ENCODE data around the gene IFI44L.

The IFI44L gene

GRCh38 chr1:78619803-78620579 lies at the start of gene IFI44L:
TSS of gene IFI44L (plus strand) at chr1:78620448. CDS start at chr1:78627916, 7,468 bp downstream.
- DNase-seq: no peak

- no peak for DNase-seq
Observed at GRCh38 chr1:78570539-78570938, 49.7 kb upstream of the IFI44L start.

- no peak for DNase-seq
Observed at GRCh38 chr1:78577257-78578100, 42.8 kb upstream of the IFI44L start.

- no peak for DNase-seq
Observed at GRCh38 chr1:78586572-78586971, 33.7 kb upstream of the IFI44L start.

GRCh38 chr1:78587211-78587610 lies 33.0 kb upstream of the IFI44L start:
- DNase-seq: no peak

- DNase-seq: no peak
Observed at GRCh38 chr1:78591971-78592370, 28.3 kb upstream of the IFI44L start.

- no peak for DNase-seq
Observed at GRCh38 chr1:78599294-78599693, 21.0 kb upstream of the IFI44L start.

- no peak for DNase-seq
Observed at GRCh38 chr1:78601068-78601467, 19.2 kb upstream of the IFI44L start.

GRCh38 chr1:78603206-78603605 lies 17.0 kb upstream of the IFI44L start:
- DNase-seq: no peak

GRCh38 chr1:78604643-78605042 lies 15.6 kb upstream of the IFI44L start:
- DNase-seq: no peak

GRCh38 chr1:78606274-78606673 lies 14.0 kb upstream of the IFI44L start:
- DNase-seq: no peak

GRCh38 chr1:78607334-78607927 lies 12.8 kb upstream of the IFI44L start:
- DNase-seq: no peak

- no peak for DNase-seq
Observed at GRCh38 chr1:78607944-78608343, 12.3 kb upstream of the IFI44L start.

GRCh38 chr1:78617615-78618026 lies 2.6 kb upstream of the IFI44L start:
- peak; percentile 66 for DNase-seq

- no peak for DNase-seq
Observed at GRCh38 chr1:78619032-78619431, 1.2 kb upstream of the IFI44L start.

GRCh38 chr1:78619446-78619802 lies 824 bp upstream of the IFI44L start:
- DNase-seq: no peak

GRCh38 chr1:78620666-78621065 lies 418 bp downstream of the IFI44L start:
- DNase-seq: no peak

- no peak for DNase-seq
Observed at GRCh38 chr1:78622548-78622947, 2.3 kb downstream of the IFI44L start.

GRCh38 chr1:78624035-78624434 lies 3.8 kb downstream of the IFI44L start:
- no peak for DNase-seq

GRCh38 chr1:78627321-78627720 lies 7.1 kb downstream of the IFI44L start:
- no peak for DNase-seq

GRCh38 chr1:78630600-78630999 lies 10.4 kb downstream of the IFI44L start:
- no peak for DNase-seq

GRCh38 chr1:78633209-78633608 lies 13.0 kb downstream of the IFI44L start:
- DNase-seq: no peak

GRCh38 chr1:78640462-78640861 lies 20.2 kb downstream of the IFI44L start:
- DNase-seq: no peak

GRCh38 chr1:78641558-78641957 lies 21.3 kb downstream of the IFI44L start:
- DNase-seq: no peak

All from NCI-H1694 treated with DMSO at 0.1 percent for 48 hours (cell line).